Suprapubic skin (tissue), 4 donors: ENCODE measurements around the gene MORN4.

Experiments
- EP300 ChIP-seq: sonication (generic); formaldehyde crosslinking; IDR thresholded peaks from one replicate; pipeline ENCODE4 v1.6.1; 2017; ENCODE audit warnings: antibody characterized with exemption
- POLR2A ChIP-seq, 2 donors: fragments of 450-650 bp; IDR thresholded peaks; one replicate each; pipeline ENCODE4 v1.6.1; 2017; ENCODE audit warnings: antibody characterized with exemption in 2 of 2, mild to moderate bottlenecking in 2 of 2, moderate library complexity in 2 of 2
- POLR2AphosphoS5 ChIP-seq, 3 donors: sonication (generic); formaldehyde crosslinking; IDR thresholded peaks; one replicate each; pipeline ENCODE4 v1.6.1; 2017; ENCODE audit warnings: antibody characterized with exemption in 3 of 3
- TF ChIP-seq, protein P1 (sequence below), 2 donors: fragments of 200-600 bp in 1 of 2; fragments of 450-650 bp in 1 of 2; sonication (generic) in 1 of 2; IDR thresholded peaks; one replicate each; pipeline ENCODE4 v1.5.1; 2016 to 2019; ENCODE audit warnings: antibody characterized with exemption in 2 of 2, mild to moderate bottlenecking in 1 of 2, moderate library complexity in 1 of 2

DNA sequence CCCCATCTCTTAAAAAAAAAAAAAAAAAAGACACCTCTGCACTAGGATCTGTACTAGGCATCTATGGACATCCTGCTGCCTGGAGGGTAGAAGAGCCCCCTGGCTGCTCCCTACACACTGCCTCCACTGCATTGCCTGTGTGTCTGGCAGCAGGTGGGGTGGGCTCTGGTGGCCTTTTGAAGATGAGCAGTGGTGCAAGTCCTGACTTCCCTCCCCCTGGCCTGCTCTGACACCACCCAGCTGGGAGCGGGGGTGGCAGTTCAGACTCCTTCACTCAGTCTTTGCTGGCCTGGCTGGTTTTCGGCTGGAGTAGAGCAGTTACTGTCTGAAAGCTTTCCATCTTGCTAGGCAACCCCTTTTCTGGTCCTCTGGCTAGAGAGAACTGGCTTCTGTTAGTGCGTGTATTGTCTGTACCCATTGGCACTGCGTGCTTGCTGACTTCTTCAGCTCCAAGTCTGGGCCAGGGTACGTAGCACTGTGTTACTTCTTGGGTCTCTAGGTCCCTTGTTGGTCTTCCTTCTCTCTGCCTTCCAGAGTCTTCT lies 26.1 kb downstream of the MORN4 start:
- TF ChIP-seq, protein P1, sequence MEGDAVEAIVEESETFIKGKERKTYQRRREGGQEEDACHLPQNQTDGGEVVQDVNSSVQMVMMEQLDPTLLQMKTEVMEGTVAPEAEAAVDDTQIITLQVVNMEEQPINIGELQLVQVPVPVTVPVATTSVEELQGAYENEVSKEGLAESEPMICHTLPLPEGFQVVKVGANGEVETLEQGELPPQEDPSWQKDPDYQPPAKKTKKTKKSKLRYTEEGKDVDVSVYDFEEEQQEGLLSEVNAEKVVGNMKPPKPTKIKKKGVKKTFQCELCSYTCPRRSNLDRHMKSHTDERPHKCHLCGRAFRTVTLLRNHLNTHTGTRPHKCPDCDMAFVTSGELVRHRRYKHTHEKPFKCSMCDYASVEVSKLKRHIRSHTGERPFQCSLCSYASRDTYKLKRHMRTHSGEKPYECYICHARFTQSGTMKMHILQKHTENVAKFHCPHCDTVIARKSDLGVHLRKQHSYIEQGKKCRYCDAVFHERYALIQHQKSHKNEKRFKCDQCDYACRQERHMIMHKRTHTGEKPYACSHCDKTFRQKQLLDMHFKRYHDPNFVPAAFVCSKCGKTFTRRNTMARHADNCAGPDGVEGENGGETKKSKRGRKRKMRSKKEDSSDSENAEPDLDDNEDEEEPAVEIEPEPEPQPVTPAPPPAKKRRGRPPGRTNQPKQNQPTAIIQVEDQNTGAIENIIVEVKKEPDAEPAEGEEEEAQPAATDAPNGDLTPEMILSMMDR (IDR thresholded peaks at IDR 0.05): no peak
- TF ChIP-seq POLR2A (IDR thresholded peaks at IDR 0.05): no peak
- no peak for TF ChIP-seq POLR2AphosphoS5 (IDR thresholded peaks at IDR 0.05)
- no peak for TF ChIP-seq EP300
